ENCODE measurements around the gene HIP1R.

DNA sequence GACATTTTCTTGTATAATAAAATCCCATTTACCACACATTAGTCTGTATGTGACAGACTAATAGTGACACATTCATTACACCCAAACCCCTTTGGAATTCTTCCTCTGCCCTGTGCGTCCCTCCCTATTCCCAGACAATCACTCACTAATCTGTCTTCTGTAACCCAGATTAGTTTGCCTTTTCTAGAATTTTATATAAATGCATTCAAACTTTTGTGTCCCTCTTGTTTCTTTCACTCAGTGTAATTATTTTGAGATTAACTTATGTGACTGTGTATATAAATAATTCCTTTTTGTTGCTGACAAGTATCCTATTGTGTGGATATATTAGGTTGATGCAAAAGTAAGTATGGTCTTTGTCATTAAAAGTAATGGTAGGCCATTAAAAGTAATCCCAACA is 27.6 kb upstream of the HIP1R start:
- TF ChIP-seq CTBP1 (IDR thresholded peaks at IDR 0.05; ENCODE audit: borderline replicate concordance) (no peak), SP1 (IDR thresholded peaks at IDR 0.05) (no peak), FOXK2 (IDR thresholded peaks at IDR 0.05) (no peak), HDGF (IDR thresholded peaks at IDR 0.05; ENCODE audit: borderline replicate concordance) (no peak), FOXA1 (IDR thresholded peaks at IDR 0.05) (no peak), ELF4 (IDR thresholded peaks at IDR 0.05) (no peak), FOXM1 (IDR thresholded peaks at IDR 0.05; ENCODE audit: borderline replicate concordance) (no peak), NFRKB (IDR thresholded peaks at IDR 0.05) (no peak), LEF1 (IDR thresholded peaks at IDR 0.05; ENCODE audit: borderline replicate concordance) (no peak), ZNF384 (IDR thresholded peaks at IDR 0.05) (no peak), SUZ12 (IDR thresholded peaks at IDR 0.05) (no peak), TARDBP (IDR thresholded peaks at IDR 0.05) (no peak)
- TF ChIP-seq, protein P1, sequence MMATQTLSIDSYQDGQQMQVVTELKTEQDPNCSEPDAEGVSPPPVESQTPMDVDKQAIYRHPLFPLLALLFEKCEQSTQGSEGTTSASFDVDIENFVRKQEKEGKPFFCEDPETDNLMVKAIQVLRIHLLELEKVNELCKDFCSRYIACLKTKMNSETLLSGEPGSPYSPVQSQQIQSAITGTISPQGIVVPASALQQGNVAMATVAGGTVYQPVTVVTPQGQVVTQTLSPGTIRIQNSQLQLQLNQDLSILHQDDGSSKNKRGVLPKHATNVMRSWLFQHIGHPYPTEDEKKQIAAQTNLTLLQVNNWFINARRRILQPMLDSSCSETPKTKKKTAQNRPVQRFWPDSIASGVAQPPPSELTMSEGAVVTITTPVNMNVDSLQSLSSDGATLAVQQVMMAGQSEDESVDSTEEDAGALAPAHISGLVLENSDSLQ (IDR thresholded peaks at IDR 0.05), result no peak
